K562 (cell line): ENCODE data around the gene GPNMB. TPM values are rescaled to one million over a fixed set of nuclear protein-coding genes. Genes with fewer than 3 reads are reported as not detected.

ENCODE experiments used
- ATAC-seq: fragments of 200-7000 bp; cut with Tn5 transposase; 3 replicates; pipeline ENCODE4 v1.9.1; 2020; ENCODE audit warnings: moderate library complexity
- BruUV-seq: library from RNA; stranded (reverse); fragments of 400-500 nt; replicated peaks from 2 replicates; lab custom pipeline; 2021; lab: Mats Ljungman, UMichigan
- CTCF ChIA-PET: fragments of 300-600 bp; formaldehyde crosslinking; extraction: SDS; loops from one replicate; lab custom pipeline; 2021; ENCODE audit warnings: low intra/inter-chr PET ratio; lab: Yijun Ruan, JAX
- POLR2A ChIA-PET: fragments of 300-600, 350-650 bp; sonication (Branson Sonifier 250); formaldehyde crosslinking; extraction: SDS; loops from one replicate; lab custom pipeline; 2021; ENCODE audit warnings: antibody characterized with exemption, inconsistent platforms; lab: Yijun Ruan, JAX
- DNase-seq, 4 experiments: peaks; one replicate each; pipeline versions ENCODE4 v3.0.0 to v3.0.0-alpha.2; 2011 to 2018; ENCODE audit warnings: low spot score in 3 of 4, mixed read lengths in 3 of 4; ENCODE audit errors: extremely low read depth in 1 of 4
- FAIRE-seq: peaks from 2 replicates; lab custom pipeline; 2011; peaks lifted over from hg19 to GRCh38; lab: Jason Lieb, UNC
- H2AFZ ChIP-seq: 2 replicates; pipeline ENCODE4 v1.6.0; 2011; ENCODE audit warnings: low read depth, low read length, control low read depth, inconsistent platforms
- H3K27ac ChIP-seq: fragments of 200-600 bp; 3 replicates; pipeline ENCODE4 v1.8.0; 2011; ENCODE audit warnings: low read depth, mild to moderate bottlenecking, control low read depth, inconsistent platforms, low read length, moderate library complexity, mixed read lengths; ENCODE audit errors: extremely low read depth
- H3K27me3 ChIP-seq, 2 experiments: fragments of 300-600 bp in 1 of 2; 2 replicates in 1 of 2; 3 replicates in 1 of 2; pipeline versions ENCODE4 v1.6.0 to v1.8.0; 2011; ENCODE audit warnings: inconsistent platforms in 2 of 2, low read length in 2 of 2, mild to moderate bottlenecking in 1 of 2, mixed read lengths in 1 of 2, moderate library complexity in 1 of 2; ENCODE audit not compliant: control insufficient read depth in 2 of 2, insufficient read depth in 2 of 2
- H3K36me3 ChIP-seq: fragments of 300-600 bp; 3 replicates; pipeline ENCODE4 v1.8.0; 2011; ENCODE audit warnings: mild to moderate bottlenecking, low read length, inconsistent platforms; ENCODE audit not compliant: control insufficient read depth, insufficient read depth
- H3K4me1 ChIP-seq, 2 experiments: fragments of 200-600 bp in 1 of 2; replicated peaks in 1 of 2; 2 replicates in 1 of 2; 3 replicates in 1 of 2; pipeline versions ENCODE4 v1.5.1 to v1.8.0; 2011; ENCODE audit warnings: inconsistent platforms in 2 of 2, low read length in 2 of 2, mild to moderate bottlenecking in 1 of 2, mixed read lengths in 1 of 2, moderate library complexity in 1 of 2; ENCODE audit not compliant: control insufficient read depth in 2 of 2, insufficient read depth in 2 of 2
- H3K4me2 ChIP-seq: 2 replicates; pipeline ENCODE4 v1.6.1; 2011; ENCODE audit warnings: low read length, control low read depth, inconsistent platforms, mixed read lengths; ENCODE audit not compliant: insufficient read depth
- H3K4me3 ChIP-seq: fragments of 200-600 bp; sonication (generic), shearing (Covaris generic); 2 replicates; pipeline ENCODE4 v1.5.1; 2016; ENCODE audit warnings: control low read depth, inconsistent platforms
- H3K79me2 ChIP-seq: fragments of 200-600 bp; 3 replicates; pipeline ENCODE4 v1.8.0; 2011; ENCODE audit warnings: low read length, inconsistent platforms; ENCODE audit not compliant: control insufficient read depth, insufficient read depth
- H3K9ac ChIP-seq, 2 experiments: 2 replicates each; pipeline versions ENCODE4 v1.6.0 to v1.6.1; 2011; ENCODE audit warnings: low read depth in 2 of 2, low read length in 2 of 2, control low read depth in 1 of 2, inconsistent platforms in 1 of 2, mild to moderate bottlenecking in 1 of 2, mixed read lengths in 1 of 2; ENCODE audit not compliant: insufficient read depth in 1 of 2
- H3K9me1 ChIP-seq: one replicate; pipeline ENCODE4 v1.6.0; 2011; ENCODE audit warnings: inconsistent platforms, mild to moderate bottlenecking, low read length, moderate library complexity; ENCODE audit not compliant: control insufficient read depth, insufficient read depth
- H3K9me3 ChIP-seq: replicated peaks from 2 replicates; pipeline ENCODE4 v1.5.1; 2011; ENCODE audit warnings: low read depth, low read length, inconsistent platforms; ENCODE audit not compliant: control insufficient read depth, insufficient read depth
- H4K20me1 ChIP-seq: replicated peaks from 2 replicates; pipeline ENCODE4 v1.6.1; 2011; ENCODE audit warnings: low read length, inconsistent platforms, mixed read lengths; ENCODE audit not compliant: control insufficient read depth, insufficient read depth
- CAMTA2 ChIP-seq: fragments of 250-450 bp; sonication (Bioruptor Pico); conservative IDR thresholded peaks from 2 replicates; pipeline ENCODE4 v1.5.1; 2022
- E2F1 ChIP-seq: sonication (generic); formaldehyde crosslinking; IDR thresholded peaks from 2 replicates; pipeline ENCODE4 v1.8.1; 2023; ENCODE audit warnings: mild to moderate bottlenecking, missing genetic modification reagents, moderate library complexity
- HMBOX1 ChIP-seq: sonication (generic); IDR thresholded peaks from 2 replicates; pipeline ENCODE4 v1.6.1; 2016
- NFXL1 ChIP-seq: fragments of 450-650 bp; formaldehyde crosslinking; IDR thresholded peaks from 2 replicates; pipeline ENCODE4 v1.4.0; 2021; ENCODE audit warnings: mild to moderate bottlenecking
- PCBP1 ChIP-seq: fragments of 200-400 bp; formaldehyde crosslinking; IDR thresholded peaks from 2 replicates; pipeline ENCODE4 v1.6.1; 2018; ENCODE audit warnings: mild to moderate bottlenecking, low read depth, low read length; ENCODE audit not compliant: poor library complexity, severe bottlenecking
- ZNF347 ChIP-seq: fragments of 450-650 bp; formaldehyde crosslinking; IDR thresholded peaks from 2 replicates; pipeline ENCODE4 v1.4.0; 2020; ENCODE audit warnings: low read depth, mild to moderate bottlenecking, moderate library complexity
- WGBS: fragments of 100-300 bp; shearing (Covaris generic); methylation state at CpG from one replicate; pipeline ENCODE4 v1.1.6; 2016; ENCODE audit warnings: low coverage, mixed read lengths; ENCODE audit not compliant: insufficient coverage; ENCODE audit errors: missing lambda C conversion rate; 5-methylcytosine and 5-hydroxymethylcytosine counted together
- in situ Hi-C: fragments of 300-500 bp; cut with MboI; formaldehyde crosslinking; loops from 4 replicates; pipeline ENCODE4 v1.15.0; 2018; ENCODE audit warnings: inconsistent platforms, mixed read lengths
- intact Hi-C: fragments of 100-400 bp; cut with micrococcal nuclease; formaldehyde crosslinking; loops from 2 replicates; pipeline ENCODE4 v1.14.2; 2022
- polyA plus RNA-seq, 8 experiments: library from polyadenylated mRNA; depleted of rRNA in 4 of 8; stranded (reverse) in 5 of 8; unstranded in 3 of 8; fragments of >200 nt; fragmentation: Nextera tagmentation in 2 of 8; fragmentation: Illumina TruSeq in 1 of 8; extraction: Ambion mirVana in 2 of 8; extraction: Trizol in 1 of 8; gene quantifications; 2 replicates each; pipeline versions ENCODE4 v1.2.1 to v1.2.3, GENCODE V29; 2011 to 2014; ENCODE audit warnings: inconsistent platforms in 1 of 8, missing spikeins in 1 of 8
- total RNA-seq, 7 experiments: library from RNA; depleted of rRNA in 6 of 7; stranded (reverse); fragments of >200 nt in 6 of 7; fragmentation: Illumina TruSeq in 2 of 7; extraction: Trizol in 2 of 7; gene quantifications; 2 replicates each; pipeline versions ENCODE4 v1.2.1 to v1.2.3, GENCODE V29; 2011 to 2021; ENCODE audit warnings: low replicate concordance in 1 of 7

Gene GPNMB
- total and polyA plus RNA-seq, 9 of the 15 experiments (the other 6 are each of a cell fraction or from before 2014, with no cell fraction given), result 0.15 to 0.72 (median 0.33) TPM

- peaks cover 55% of the 10 kb centered on the region; the same call in 2 of the 3 replicates for H3K36me3 ChIP-seq
- intact Hi-C loops, result no loop called here
- no peaks in the 10 kb centered on the region for H3K9me3 ChIP-seq
- POLR2A ChIA-PET, result interaction anchor here (0.6 to 0.7 kb wide), 2 partner anchors 12 to 21 kb away, joined by 4 read pairs; no protein-coding TSS in a partner anchor
- no peak overlapping the region for H3K27ac ChIP-seq
- ATAC-seq, result no peak
- no peaks in the 10 kb centered on the region for H4K20me1 ChIP-seq
- no peak for DNase-seq
- TF ChIP-seq CAMTA2 (CRISPR knock-in tag) (no peak), NFXL1 (no peak), HMBOX1 (no peak), E2F1 (no peak), ZNF347 (CRISPR knock-in tag) (no peak), PCBP1 (no peak)
- TF ChIP-seq, all 486 proteins: peak for 0
- WGBS, result 92% methylated on average over 2 of the region's 2 CpGs
- H3K27me3 ChIP-seq, result no peaks in the 10 kb centered on the region
- no peaks in the 10 kb centered on the region for H3K4me1 ChIP-seq
- FAIRE-seq, result no peak
- no peak overlapping the region for H2AFZ ChIP-seq
- H3K4me2 ChIP-seq, result no peak overlapping the region
- in situ Hi-C loops, result no loop called here
- no peaks in the 10 kb centered on the region for H3K9me1 ChIP-seq
- H3K9ac ChIP-seq, result no peak overlapping the region
- BruUV-seq, result no TSS peak
- H3K79me2 ChIP-seq, result no peaks in the 10 kb centered on the region
- no peak overlapping the region for H3K4me3 ChIP-seq
- CTCF ChIA-PET, result no interaction called here
Observed at GRCh38 chr7:23200331-23200730, 46.2 kb upstream of the GPNMB start.
